ENCODE measurements around the gene PAK4. TPM values are rescaled to one million over a fixed set of nuclear protein-coding genes. Genes with fewer than 3 reads are reported as not detected.

The PAK4 gene
- total and polyA plus RNA-seq, 2 of the 8 experiments (the other 6 are each of a cell fraction or from before 2014, with no cell fraction given), result 50.7 to 64.4 TPM

DNA sequence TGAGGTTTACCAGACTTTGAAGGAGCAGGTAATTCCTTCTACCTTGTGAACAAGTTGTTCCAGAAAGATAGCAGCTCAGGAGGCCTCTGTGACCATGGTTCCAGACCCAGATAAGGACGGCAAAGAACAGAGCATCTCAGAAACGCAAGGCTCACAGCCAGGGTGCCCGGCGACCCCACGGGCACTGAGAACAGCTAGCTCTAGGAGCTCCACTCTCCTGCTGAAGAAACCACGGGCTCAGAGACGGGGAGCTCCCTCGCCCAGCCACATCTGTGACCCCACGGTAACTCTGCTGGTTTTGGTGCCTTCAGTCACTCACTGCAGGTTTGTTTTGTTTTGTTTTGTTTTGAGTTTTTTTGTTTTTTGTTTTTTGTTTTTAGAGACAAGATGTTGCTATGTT lies 55.2 kb downstream of the PAK4 start (continued):
- TF ChIP-seq EP300 (IDR thresholded peaks at IDR 0.05; ENCODE audit: borderline replicate concordance in 1 of 2, low read depth in 2 of 2, low read length in 2 of 2) (no peak), SP2 (IDR thresholded peaks at IDR 0.05; ENCODE audit: low read length) (no peak), FOSL1 (IDR thresholded peaks at IDR 0.05; ENCODE audit: insufficient read depth, low read depth, low read length) (no peak), HDAC2 (IDR thresholded peaks at IDR 0.05; ENCODE audit: borderline replicate concordance in 1 of 2, low read depth in 2 of 2, low read length in 2 of 2) (no peak)
